GM12873 (cell line): ENCODE data around the gene NEURL4.

Experiments
- CTCF ChIP-seq: IDR thresholded peaks from 2 replicates; pipeline ENCODE4 v1.5.1; 2012; ENCODE audit warnings: low read depth, mild to moderate bottlenecking, moderate library complexity, low read length, control low read depth; ENCODE audit not compliant: insufficient read depth; ENCODE audit errors: missing control alignments

NEURL4 gene

GRCh38 chr17:7343250-7343649 lies 14.1 kb upstream of the NEURL4 start:
- no peak for TF ChIP-seq CTCF

GRCh38 chr17:7341842-7342241 lies 12.7 kb upstream of the NEURL4 start:
- TF ChIP-seq CTCF = no peak

- no peak for TF ChIP-seq CTCF
Observed at GRCh38 chr17:7340179-7340578, 11.0 kb upstream of the NEURL4 start.

GRCh38 chr17:7336240-7337175 lies 7.4 kb upstream of the NEURL4 start, which contains the start of gene ACAP1:
Gene ACAP1, plus strand, starts transcription at chr17:7336529. Its CDS starts 206 bp downstream, at chr17:7336735.
- no peak for TF ChIP-seq CTCF

- TF ChIP-seq CTCF = no peak
Observed at GRCh38 chr17:7334938-7335538, 5.9 kb upstream of the NEURL4 start.

GRCh38 chr17:7332111-7332510 lies 3.0 kb upstream of the NEURL4 start:
- no peak for TF ChIP-seq CTCF

GRCh38 chr17:7330638-7331015 lies 1.5 kb upstream of the NEURL4 start:
- TF ChIP-seq CTCF = no peak
